ENCODE results near the gene PRKN.

DNA sequence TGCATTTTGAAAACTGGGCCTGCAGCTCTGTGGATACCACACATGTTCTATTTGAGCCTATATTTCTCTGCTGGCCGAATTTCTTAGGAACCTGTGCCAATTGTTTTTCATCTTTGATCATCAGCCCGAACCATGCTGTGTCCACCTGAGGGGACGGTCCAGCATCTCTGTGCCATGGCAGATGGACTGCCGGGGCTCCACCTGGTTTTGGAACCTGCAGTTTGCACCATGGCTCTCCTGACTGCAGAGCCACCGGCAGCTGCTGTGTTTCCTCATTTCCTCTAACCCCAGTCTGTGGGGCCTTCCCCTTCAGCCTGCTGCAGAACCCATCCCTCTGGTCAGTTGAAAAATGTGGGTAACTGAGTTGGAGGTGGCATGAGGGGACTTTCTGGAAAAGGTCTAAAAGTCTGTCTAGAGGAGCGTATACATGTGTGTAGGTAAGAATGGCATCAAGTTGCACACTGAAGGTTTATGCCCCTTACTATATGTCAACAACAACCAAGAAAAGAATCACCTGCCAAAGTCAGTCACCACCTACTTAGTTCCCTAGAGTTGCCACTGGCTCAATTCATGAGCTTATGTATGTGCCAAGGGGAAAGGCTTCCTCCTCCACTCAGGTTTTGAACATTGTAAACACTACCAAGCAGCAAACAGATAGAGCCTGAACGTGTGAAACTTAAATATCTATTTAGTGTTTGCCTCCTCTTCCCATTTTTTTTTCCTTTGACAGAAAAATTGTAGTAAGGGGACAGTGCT, 548.2 kb downstream of the PRKN start:
- TF ChIP-seq, protein P1, sequence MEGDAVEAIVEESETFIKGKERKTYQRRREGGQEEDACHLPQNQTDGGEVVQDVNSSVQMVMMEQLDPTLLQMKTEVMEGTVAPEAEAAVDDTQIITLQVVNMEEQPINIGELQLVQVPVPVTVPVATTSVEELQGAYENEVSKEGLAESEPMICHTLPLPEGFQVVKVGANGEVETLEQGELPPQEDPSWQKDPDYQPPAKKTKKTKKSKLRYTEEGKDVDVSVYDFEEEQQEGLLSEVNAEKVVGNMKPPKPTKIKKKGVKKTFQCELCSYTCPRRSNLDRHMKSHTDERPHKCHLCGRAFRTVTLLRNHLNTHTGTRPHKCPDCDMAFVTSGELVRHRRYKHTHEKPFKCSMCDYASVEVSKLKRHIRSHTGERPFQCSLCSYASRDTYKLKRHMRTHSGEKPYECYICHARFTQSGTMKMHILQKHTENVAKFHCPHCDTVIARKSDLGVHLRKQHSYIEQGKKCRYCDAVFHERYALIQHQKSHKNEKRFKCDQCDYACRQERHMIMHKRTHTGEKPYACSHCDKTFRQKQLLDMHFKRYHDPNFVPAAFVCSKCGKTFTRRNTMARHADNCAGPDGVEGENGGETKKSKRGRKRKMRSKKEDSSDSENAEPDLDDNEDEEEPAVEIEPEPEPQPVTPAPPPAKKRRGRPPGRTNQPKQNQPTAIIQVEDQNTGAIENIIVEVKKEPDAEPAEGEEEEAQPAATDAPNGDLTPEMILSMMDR (tag by site-specific recombination; IDR thresholded peaks at IDR 0.05) = no peak
- no peak for TF ChIP-seq KLF10 (tag by site-specific recombination; IDR thresholded peaks at IDR 0.05)
- TF ChIP-seq, protein P2, sequence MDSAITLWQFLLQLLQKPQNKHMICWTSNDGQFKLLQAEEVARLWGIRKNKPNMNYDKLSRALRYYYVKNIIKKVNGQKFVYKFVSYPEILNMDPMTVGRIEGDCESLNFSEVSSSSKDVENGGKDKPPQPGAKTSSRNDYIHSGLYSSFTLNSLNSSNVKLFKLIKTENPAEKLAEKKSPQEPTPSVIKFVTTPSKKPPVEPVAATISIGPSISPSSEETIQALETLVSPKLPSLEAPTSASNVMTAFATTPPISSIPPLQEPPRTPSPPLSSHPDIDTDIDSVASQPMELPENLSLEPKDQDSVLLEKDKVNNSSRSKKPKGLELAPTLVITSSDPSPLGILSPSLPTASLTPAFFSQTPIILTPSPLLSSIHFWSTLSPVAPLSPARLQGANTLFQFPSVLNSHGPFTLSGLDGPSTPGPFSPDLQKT (IDR thresholded peaks at IDR 0.05; ENCODE audit: borderline replicate concordance, low read depth, low read length) = no peak
- no peak for TF ChIP-seq ZNF223 (tag by site-specific recombination; IDR thresholded peaks at IDR 0.05)
- TF ChIP-seq ZSCAN30 (tag by site-specific recombination; IDR thresholded peaks at IDR 0.05) = no peak
- no peak for TF ChIP-seq ZBTB1 (tag by site-specific recombination; IDR thresholded peaks at IDR 0.05)
- TF ChIP-seq SCRT1 (tag by site-specific recombination; IDR thresholded peaks at IDR 0.05; ENCODE audit: borderline replicate concordance) = no peak
- no peak for TF ChIP-seq PRDM1 (tag by site-specific recombination; IDR thresholded peaks at IDR 0.05)
- no peak for TF ChIP-seq YY1 (tag by site-specific recombination; IDR thresholded peaks at IDR 0.05)
- TF ChIP-seq, protein P3, sequence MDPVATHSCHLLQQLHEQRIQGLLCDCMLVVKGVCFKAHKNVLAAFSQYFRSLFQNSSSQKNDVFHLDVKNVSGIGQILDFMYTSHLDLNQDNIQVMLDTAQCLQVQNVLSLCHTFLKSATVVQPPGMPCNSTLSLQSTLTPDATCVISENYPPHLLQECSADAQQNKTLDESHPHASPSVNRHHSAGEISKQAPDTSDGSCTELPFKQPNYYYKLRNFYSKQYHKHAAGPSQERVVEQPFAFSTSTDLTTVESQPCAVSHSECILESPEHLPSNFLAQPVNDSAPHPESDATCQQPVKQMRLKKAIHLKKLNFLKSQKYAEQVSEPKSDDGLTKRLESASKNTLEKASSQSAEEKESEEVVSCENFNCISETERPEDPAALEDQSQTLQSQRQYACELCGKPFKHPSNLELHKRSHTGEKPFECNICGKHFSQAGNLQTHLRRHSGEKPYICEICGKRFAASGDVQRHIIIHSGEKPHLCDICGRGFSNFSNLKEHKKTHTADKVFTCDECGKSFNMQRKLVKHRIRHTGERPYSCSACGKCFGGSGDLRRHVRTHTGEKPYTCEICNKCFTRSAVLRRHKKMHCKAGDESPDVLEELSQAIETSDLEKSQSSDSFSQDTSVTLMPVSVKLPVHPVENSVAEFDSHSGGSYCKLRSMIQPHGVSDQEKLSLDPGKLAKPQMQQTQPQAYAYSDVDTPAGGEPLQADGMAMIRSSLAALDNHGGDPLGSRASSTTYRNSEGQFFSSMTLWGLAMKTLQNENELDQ (tag by site-specific recombination; IDR thresholded peaks at IDR 0.05; ENCODE audit: low read depth) = no peak
